HTR-8/SVneo (cell line): Measurements from ENCODE around the gene RUNX1.
A peak's percentile ranks its signal among the peaks of the same experiment; 100 is the strongest.
"Not testable (repeated sequence)": the region's sequence is repeated elsewhere in the genome, so short reads cannot be mapped to it uniquely, and the experiment has no call there.

Experiments used
- DNase-seq: peaks from one replicate; pipeline ENCODE4 v3.0.0; 2011; ENCODE audit warnings: low spot score, mixed read lengths; ENCODE audit not compliant: insufficient read length
- FAIRE-seq: peaks from 2 replicates; lab custom pipeline; 2011; peaks lifted over from hg19 to GRCh38; lab: Jason Lieb, UNC

RUNX1 gene

GRCh38 chr21:34980423-34981115 lies 68.5 kb downstream of the RUNX1 start:
- FAIRE-seq, result no peak

GRCh38 chr21:34979383-34979782 lies 69.7 kb downstream of the RUNX1 start:
- no peak for DNase-seq
- FAIRE-seq, result no peak

More at GRCh38 chr21:34980423-34981115, 68.5 kb downstream of the RUNX1 start:
- no peak for DNase-seq

- DNase-seq (no peak), FAIRE-seq (no peak)
These were observed 71.8 kb downstream of the RUNX1 start for GRCh38 chr21:34977333-34977732.

GRCh38 chr21:34974162-34974981 lies 74.7 kb downstream of the RUNX1 start:
- FAIRE-seq (no peak), DNase-seq (no peak)

- DNase-seq (no peak), FAIRE-seq (no peak)
These were observed 75.4 kb downstream of the RUNX1 start for GRCh38 chr21:34973685-34974084.

GRCh38 chr21:34971656-34972055 lies 77.4 kb downstream of the RUNX1 start:
- DNase-seq, result no peak
- FAIRE-seq, result no peak

- no peak for FAIRE-seq
These were observed 78.5 kb downstream of the RUNX1 start for GRCh38 chr21:34970566-34970965.

GRCh38 chr21:34970167-34970500 lies 79.0 kb downstream of the RUNX1 start:
- no peak for FAIRE-seq
- DNase-seq, result no peak

More at GRCh38 chr21:34970566-34970965, 78.5 kb downstream of the RUNX1 start:
- no peak for DNase-seq

- FAIRE-seq (no peak), DNase-seq (no peak)
These were observed 79.5 kb downstream of the RUNX1 start for GRCh38 chr21:34969423-34970166.

- no peak for FAIRE-seq
- DNase-seq, result no peak
These were observed 80.4 kb downstream of the RUNX1 start for GRCh38 chr21:34968414-34969333.

GRCh38 chr21:34967509-34968289 lies 81.4 kb downstream of the RUNX1 start:
- FAIRE-seq, result no peak
- peak; percentile 26 for DNase-seq

GRCh38 chr21:34966881-34967280 lies 82.2 kb downstream of the RUNX1 start:
- FAIRE-seq, result not testable (repeated sequence)

GRCh38 chr21:34965200-34966174 lies 83.6 kb downstream of the RUNX1 start:
- no peak for FAIRE-seq

More at GRCh38 chr21:34966881-34967280, 82.2 kb downstream of the RUNX1 start:
- not testable (repeated sequence) for DNase-seq

GRCh38 chr21:34962586-34963222 lies 86.4 kb downstream of the RUNX1 start:
- no peak for FAIRE-seq
- DNase-seq, result no peak

More at GRCh38 chr21:34965200-34966174, 83.6 kb downstream of the RUNX1 start:
- peak; percentile 32 for DNase-seq

- FAIRE-seq (no peak), DNase-seq (no peak)
These were observed 87.0 kb downstream of the RUNX1 start for GRCh38 chr21:34962136-34962535.

- FAIRE-seq (no peak), DNase-seq (no peak)
These were observed 88.4 kb downstream of the RUNX1 start for GRCh38 chr21:34960687-34961086.

- FAIRE-seq, result no peak
- DNase-seq, result no peak
These were observed 89.5 kb downstream of the RUNX1 start for GRCh38 chr21:34959607-34960006.
